HG03060 (cell line): ENCODE measurements around the gene DHRS3.
"Not testable (repeated sequence)": the region's sequence is repeated elsewhere in the genome, so short reads cannot be mapped to it uniquely, and the experiment has no call there.

Experiments used
- ATAC-seq: cut with Tn5 transposase; IDR thresholded peaks from one replicate; pipeline ENCODE4 v1.9.1; 2021; ENCODE audit warnings: low read depth, moderate number of reproducible peaks; ENCODE audit not compliant: unreplicated experiment

Gene DHRS3

GRCh38 chr1:12617901-12618660 lies at the start of gene DHRS3:
Gene DHRS3, minus strand, starts transcription at chr1:12618210. Its CDS starts 862 bp downstream, at chr1:12617348.
- no peak for ATAC-seq

- ATAC-seq, result no peak
These were observed 48.2 kb upstream of the DHRS3 start for GRCh38 chr1:12666141-12666735.

GRCh38 chr1:12665511-12665910 lies 47.5 kb upstream of the DHRS3 start:
- ATAC-seq, result no peak

GRCh38 chr1:12662556-12662955 lies 44.5 kb upstream of the DHRS3 start:
- ATAC-seq, result no peak

GRCh38 chr1:12661606-12662219 lies 43.7 kb upstream of the DHRS3 start:
- no peak for ATAC-seq

GRCh38 chr1:12658531-12659453 lies 40.8 kb upstream of the DHRS3 start:
- no peak for ATAC-seq

- not testable (repeated sequence) for ATAC-seq
These were observed 40.0 kb upstream of the DHRS3 start for GRCh38 chr1:12657885-12658512.

GRCh38 chr1:12657060-12657884 lies 39.3 kb upstream of the DHRS3 start:
- ATAC-seq, result no peak

GRCh38 chr1:12656575-12656974 lies 38.6 kb upstream of the DHRS3 start:
- ATAC-seq, result no peak

GRCh38 chr1:12654657-12655056 lies 36.6 kb upstream of the DHRS3 start:
- no peak for ATAC-seq

GRCh38 chr1:12654004-12654567 lies 36.1 kb upstream of the DHRS3 start:
- no peak for ATAC-seq

GRCh38 chr1:12649971-12650421 lies 32.0 kb upstream of the DHRS3 start:
- no peak for ATAC-seq

GRCh38 chr1:12648741-12649140 lies 30.7 kb upstream of the DHRS3 start:
- ATAC-seq, result no peak

- not testable (repeated sequence) for ATAC-seq
These were observed 27.4 kb upstream of the DHRS3 start for GRCh38 chr1:12645401-12645800.

GRCh38 chr1:12644829-12645228 lies 26.8 kb upstream of the DHRS3 start:
- ATAC-seq, result no peak

GRCh38 chr1:12644237-12644636 lies 26.2 kb upstream of the DHRS3 start:
- ATAC-seq, result no peak

GRCh38 chr1:12643785-12644184 lies 25.8 kb upstream of the DHRS3 start, which contains the start of gene AADACL4:
Gene AADACL4, plus strand, starts transcription at chr1:12644085. Its CDS starts 462 bp downstream, at chr1:12644547.
- ATAC-seq, result no peak

- ATAC-seq, result no peak
These were observed 25.1 kb upstream of the DHRS3 start for GRCh38 chr1:12643079-12643478.

- no peak for ATAC-seq
These were observed 22.9 kb upstream of the DHRS3 start for GRCh38 chr1:12640958-12641272.
